Liver (tissue), 9 donors: ENCODE measurements around the gene FAM78B. TPM values are rescaled to one million over a fixed set of nuclear protein-coding genes. Genes with fewer than 3 reads are reported as not detected.

ENCODE experiments used
- DNase-seq: peaks from one replicate; pipeline ENCODE4 v3.0.0-alpha.2; 2017; ENCODE audit warnings: low spot score
- H3K27ac ChIP-seq, 2 donors: one replicate each; pipeline ENCODE4 v1.7.0; 2013; ENCODE audit warnings: inconsistent platforms in 2 of 2, low read length in 2 of 2, control low read depth in 1 of 2, low read depth in 1 of 2, mild to moderate bottlenecking in 1 of 2
- H3K27me3 ChIP-seq, 4 donors: one replicate each; pipeline versions ENCODE4 v1.6.1 to v1.7.0; 2013; ENCODE audit warnings: low read length in 3 of 4, inconsistent platforms in 1 of 4, mild to moderate bottlenecking in 1 of 4, moderate library complexity in 1 of 4; ENCODE audit not compliant: control insufficient read depth in 4 of 4, insufficient read depth in 4 of 4
- H3K36me3 ChIP-seq, 4 donors: one replicate each; pipeline versions ENCODE4 v1.6.1 to v1.7.0; 2013; ENCODE audit warnings: low read length in 3 of 4, mild to moderate bottlenecking in 3 of 4, low read depth in 1 of 4, moderate library complexity in 1 of 4; ENCODE audit not compliant: control insufficient read depth in 4 of 4, insufficient read depth in 3 of 4
- H3K4me1 ChIP-seq, 4 donors: one replicate each; pipeline versions ENCODE4 v1.6.1 to v1.7.0; 2013; ENCODE audit warnings: low read length in 3 of 4, mild to moderate bottlenecking in 3 of 4, moderate library complexity in 1 of 4; ENCODE audit not compliant: control insufficient read depth in 4 of 4, insufficient read depth in 4 of 4
- H3K4me3 ChIP-seq, 3 donors: one replicate each; pipeline versions ENCODE4 v1.6.1 to v1.7.0; 2013; ENCODE audit warnings: low read length in 3 of 3, control low read depth in 1 of 3, low read depth in 1 of 3, mild to moderate bottlenecking in 1 of 3
- H3K9ac ChIP-seq, 2 donors: one replicate each; pipeline ENCODE4 v1.7.0; 2013; ENCODE audit warnings: low read length in 2 of 2, mild to moderate bottlenecking in 2 of 2, moderate library complexity in 2 of 2, control low read depth in 1 of 2, low read depth in 1 of 2
- H3K9me3 ChIP-seq, 4 donors: one replicate each; pipeline versions ENCODE4 v1.6.1 to v1.7.0; 2013; ENCODE audit warnings: low read length in 3 of 4; ENCODE audit not compliant: control insufficient read depth in 4 of 4
- EGR1 ChIP-seq, 2 donors: IDR thresholded peaks; 2 replicates each; pipeline ENCODE4 v1.6.1; 2016 to 2018; ENCODE audit warnings: antibody characterized with exemption in 2 of 2, low read depth in 2 of 2
- FOXA1 ChIP-seq: IDR thresholded peaks from 2 replicates; pipeline ENCODE4 v1.6.1; 2016; ENCODE audit warnings: antibody characterized with exemption
- FOXA2 ChIP-seq: IDR thresholded peaks from 2 replicates; pipeline ENCODE4 v1.6.1; 2016; ENCODE audit warnings: antibody characterized with exemption
- GABPA ChIP-seq, 2 donors: IDR thresholded peaks in 1 of 2; conservative IDR thresholded peaks in 1 of 2; 2 replicates each; pipeline ENCODE4 v1.6.1; 2016; ENCODE audit warnings: antibody characterized with exemption in 2 of 2, mild to moderate bottlenecking in 1 of 2, moderate library complexity in 1 of 2
- HNF4A ChIP-seq, 2 donors: conservative IDR thresholded peaks; 2 replicates each; pipeline ENCODE4 v1.6.1; 2016; ENCODE audit warnings: antibody characterized with exemption in 2 of 2, mild to moderate bottlenecking in 2 of 2
- HNF4G ChIP-seq: IDR thresholded peaks from 2 replicates; pipeline ENCODE4 v1.6.1; 2016; ENCODE audit warnings: antibody characterized with exemption
- JUND ChIP-seq, 2 donors: IDR thresholded peaks; 2 replicates each; pipeline ENCODE4 v1.6.1; 2016; ENCODE audit warnings: antibody characterized with exemption in 2 of 2
- NR2F2 ChIP-seq: IDR thresholded peaks from 2 replicates; pipeline ENCODE4 v1.6.1; 2016; ENCODE audit warnings: antibody characterized with exemption
- RAD21 ChIP-seq, 2 donors: IDR thresholded peaks; 2 replicates each; pipeline ENCODE4 v1.6.1; 2016; ENCODE audit warnings: antibody characterized with exemption in 2 of 2, mild to moderate bottlenecking in 2 of 2
- RXRA ChIP-seq, 2 donors: IDR thresholded peaks; 2 replicates each; pipeline ENCODE4 v1.6.1; 2017 to 2018; ENCODE audit warnings: antibody characterized with exemption in 2 of 2, mild to moderate bottlenecking in 1 of 2
- SP1 ChIP-seq: IDR thresholded peaks from 2 replicates; pipeline ENCODE4 v1.6.1; 2018; ENCODE audit warnings: antibody characterized with exemption, mild to moderate bottlenecking
- TAF1 ChIP-seq: conservative IDR thresholded peaks from 2 replicates; pipeline ENCODE4 v1.6.1; 2016; ENCODE audit warnings: antibody characterized with exemption, mild to moderate bottlenecking
- YY1 ChIP-seq: IDR thresholded peaks from 2 replicates; pipeline ENCODE4 v1.6.1; 2016; ENCODE audit warnings: antibody characterized with exemption, mild to moderate bottlenecking
- WGBS: extraction: QIAGEN DNeasy Blood & Tissue Kit; methylation state at CpG from one replicate; pipeline ENCODE4 v1.1.7; 2013; 5-methylcytosine and 5-hydroxymethylcytosine counted together
- polyA plus RNA-seq, 2 donors: library from polyadenylated mRNA; stranded (reverse) in 1 of 2; unstranded in 1 of 2; fragments of 200-250 nt in 1 of 2; fragments of >200 nt in 1 of 2; fragmentation: Nextera tagmentation in 1 of 2; extraction: Ambion mirVana in 1 of 2; gene quantifications; one replicate each; pipeline versions ENCODE4 v1.2.1 to v1.2.3, GENCODE V29; 2013 to 2015
- total RNA-seq, 2 donors: library from RNA; depleted of rRNA; stranded (reverse); fragments of >200 nt; gene quantifications; one replicate each; pipeline ENCODE4 v1.2.3, GENCODE V29; 2014
- TF ChIP-seq, protein P1 (sequence below): fragments of 150-350 bp; IDR thresholded peaks from 2 replicates; pipeline ENCODE4 v1.5.1; 2017; ENCODE audit warnings: improper control_type of control experiment, low read depth, low read length; ENCODE audit not compliant: missing input control
- TF ChIP-seq, protein P2 (sequence below): IDR thresholded peaks from 2 replicates; pipeline ENCODE4 v1.6.1; 2016; ENCODE audit warnings: antibody characterized with exemption, mild to moderate bottlenecking
- TF ChIP-seq, protein P3 (sequence below): IDR thresholded peaks from 2 replicates; pipeline ENCODE4 v1.6.1; 2016; ENCODE audit warnings: antibody characterized with exemption
- TF ChIP-seq, protein P4 (sequence below): IDR thresholded peaks from 2 replicates; pipeline ENCODE4 v1.6.1; 2016; ENCODE audit warnings: antibody characterized with exemption
- TF ChIP-seq, protein P5 (sequence below): IDR thresholded peaks from 2 replicates; pipeline ENCODE4 v1.6.1; 2016; ENCODE audit warnings: antibody characterized with exemption
- donor health status: healthy.
- donor health status: healthy.
- donor health status: healthy.
- donor health status: healthy.
- donor health status: healthy.

FAM78B gene
- total and polyA plus RNA-seq, 4 donors, result 0.14 to 0.92 (median 0.49) TPM

DNA sequence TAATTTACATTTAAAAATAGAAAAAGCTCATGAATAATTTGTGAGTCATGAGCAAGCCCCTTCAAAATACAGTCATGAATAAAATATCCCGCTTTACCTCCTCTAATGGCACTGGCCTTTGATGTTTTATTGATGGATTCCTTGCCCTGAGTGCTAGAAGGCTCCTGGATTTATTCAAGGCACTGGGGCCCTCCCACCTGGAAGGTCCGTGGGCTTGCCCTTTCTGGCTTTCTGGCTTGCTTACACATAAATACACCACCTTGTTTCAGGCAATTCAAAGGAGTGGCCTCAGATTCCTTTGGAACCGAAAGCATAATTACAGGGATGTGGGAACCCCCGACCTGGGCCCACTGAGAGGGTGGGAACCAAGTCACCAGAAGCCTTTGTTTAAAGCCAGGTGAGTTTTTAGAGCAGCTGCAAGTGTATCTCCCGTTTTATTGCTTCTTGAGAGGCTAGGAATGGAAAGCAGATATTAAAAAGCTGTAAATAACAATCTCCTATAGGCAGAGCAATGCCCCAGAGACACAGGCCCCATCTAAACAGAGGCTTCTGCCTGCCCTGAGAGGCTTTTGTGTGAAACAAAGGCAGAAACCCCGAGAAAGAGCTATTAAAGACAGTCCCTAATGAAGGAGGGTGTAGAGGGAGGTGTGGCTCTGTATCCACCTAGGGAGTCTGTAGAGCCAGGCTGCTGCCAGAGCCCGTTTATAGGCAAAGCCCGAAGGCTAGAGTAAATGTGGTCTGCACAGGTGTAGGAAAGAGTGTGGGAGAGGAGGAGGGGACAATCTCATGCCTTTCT lies 126.4 kb downstream of the FAM78B start:
- no peak overlapping the region for H3K27ac ChIP-seq
- no peak overlapping the region for H3K9ac ChIP-seq
- no peak for DNase-seq
- TF ChIP-seq FOXA2 (no peak), RAD21 (IDR thresholded peaks at IDR 0.05) (no peak), FOXA1 (no peak), HNF4G (no peak), RXRA (IDR thresholded peaks at IDR 0.05) (no peak), EGR1 (IDR thresholded peaks at IDR 0.05; ENCODE audit: low read depth in 2 of 2) (no peak), SP1 (no peak), HNF4A (conservative IDR thresholded peaks at IDR 0.05) (no peak), GABPA (IDR thresholded peaks at IDR 0.05 in 1 of 2, conservative IDR thresholded peaks at IDR 0.05 in 1 of 2) (no peak), YY1 (no peak), NR2F2 (no peak), TAF1 (no peak), JUND (IDR thresholded peaks at IDR 0.05) (no peak)
- TF ChIP-seq, protein P1, sequence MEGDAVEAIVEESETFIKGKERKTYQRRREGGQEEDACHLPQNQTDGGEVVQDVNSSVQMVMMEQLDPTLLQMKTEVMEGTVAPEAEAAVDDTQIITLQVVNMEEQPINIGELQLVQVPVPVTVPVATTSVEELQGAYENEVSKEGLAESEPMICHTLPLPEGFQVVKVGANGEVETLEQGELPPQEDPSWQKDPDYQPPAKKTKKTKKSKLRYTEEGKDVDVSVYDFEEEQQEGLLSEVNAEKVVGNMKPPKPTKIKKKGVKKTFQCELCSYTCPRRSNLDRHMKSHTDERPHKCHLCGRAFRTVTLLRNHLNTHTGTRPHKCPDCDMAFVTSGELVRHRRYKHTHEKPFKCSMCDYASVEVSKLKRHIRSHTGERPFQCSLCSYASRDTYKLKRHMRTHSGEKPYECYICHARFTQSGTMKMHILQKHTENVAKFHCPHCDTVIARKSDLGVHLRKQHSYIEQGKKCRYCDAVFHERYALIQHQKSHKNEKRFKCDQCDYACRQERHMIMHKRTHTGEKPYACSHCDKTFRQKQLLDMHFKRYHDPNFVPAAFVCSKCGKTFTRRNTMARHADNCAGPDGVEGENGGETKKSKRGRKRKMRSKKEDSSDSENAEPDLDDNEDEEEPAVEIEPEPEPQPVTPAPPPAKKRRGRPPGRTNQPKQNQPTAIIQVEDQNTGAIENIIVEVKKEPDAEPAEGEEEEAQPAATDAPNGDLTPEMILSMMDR, result no peak
- TF ChIP-seq, protein P2, sequence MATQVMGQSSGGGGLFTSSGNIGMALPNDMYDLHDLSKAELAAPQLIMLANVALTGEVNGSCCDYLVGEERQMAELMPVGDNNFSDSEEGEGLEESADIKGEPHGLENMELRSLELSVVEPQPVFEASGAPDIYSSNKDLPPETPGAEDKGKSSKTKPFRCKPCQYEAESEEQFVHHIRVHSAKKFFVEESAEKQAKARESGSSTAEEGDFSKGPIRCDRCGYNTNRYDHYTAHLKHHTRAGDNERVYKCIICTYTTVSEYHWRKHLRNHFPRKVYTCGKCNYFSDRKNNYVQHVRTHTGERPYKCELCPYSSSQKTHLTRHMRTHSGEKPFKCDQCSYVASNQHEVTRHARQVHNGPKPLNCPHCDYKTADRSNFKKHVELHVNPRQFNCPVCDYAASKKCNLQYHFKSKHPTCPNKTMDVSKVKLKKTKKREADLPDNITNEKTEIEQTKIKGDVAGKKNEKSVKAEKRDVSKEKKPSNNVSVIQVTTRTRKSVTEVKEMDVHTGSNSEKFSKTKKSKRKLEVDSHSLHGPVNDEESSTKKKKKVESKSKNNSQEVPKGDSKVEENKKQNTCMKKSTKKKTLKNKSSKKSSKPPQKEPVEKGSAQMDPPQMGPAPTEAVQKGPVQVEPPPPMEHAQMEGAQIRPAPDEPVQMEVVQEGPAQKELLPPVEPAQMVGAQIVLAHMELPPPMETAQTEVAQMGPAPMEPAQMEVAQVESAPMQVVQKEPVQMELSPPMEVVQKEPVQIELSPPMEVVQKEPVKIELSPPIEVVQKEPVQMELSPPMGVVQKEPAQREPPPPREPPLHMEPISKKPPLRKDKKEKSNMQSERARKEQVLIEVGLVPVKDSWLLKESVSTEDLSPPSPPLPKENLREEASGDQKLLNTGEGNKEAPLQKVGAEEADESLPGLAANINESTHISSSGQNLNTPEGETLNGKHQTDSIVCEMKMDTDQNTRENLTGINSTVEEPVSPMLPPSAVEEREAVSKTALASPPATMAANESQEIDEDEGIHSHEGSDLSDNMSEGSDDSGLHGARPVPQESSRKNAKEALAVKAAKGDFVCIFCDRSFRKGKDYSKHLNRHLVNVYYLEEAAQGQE, result no peak
- TF ChIP-seq, protein P3, sequence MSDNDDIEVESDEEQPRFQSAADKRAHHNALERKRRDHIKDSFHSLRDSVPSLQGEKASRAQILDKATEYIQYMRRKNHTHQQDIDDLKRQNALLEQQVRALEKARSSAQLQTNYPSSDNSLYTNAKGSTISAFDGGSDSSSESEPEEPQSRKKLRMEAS, result no peak
- TF ChIP-seq, protein P4, sequence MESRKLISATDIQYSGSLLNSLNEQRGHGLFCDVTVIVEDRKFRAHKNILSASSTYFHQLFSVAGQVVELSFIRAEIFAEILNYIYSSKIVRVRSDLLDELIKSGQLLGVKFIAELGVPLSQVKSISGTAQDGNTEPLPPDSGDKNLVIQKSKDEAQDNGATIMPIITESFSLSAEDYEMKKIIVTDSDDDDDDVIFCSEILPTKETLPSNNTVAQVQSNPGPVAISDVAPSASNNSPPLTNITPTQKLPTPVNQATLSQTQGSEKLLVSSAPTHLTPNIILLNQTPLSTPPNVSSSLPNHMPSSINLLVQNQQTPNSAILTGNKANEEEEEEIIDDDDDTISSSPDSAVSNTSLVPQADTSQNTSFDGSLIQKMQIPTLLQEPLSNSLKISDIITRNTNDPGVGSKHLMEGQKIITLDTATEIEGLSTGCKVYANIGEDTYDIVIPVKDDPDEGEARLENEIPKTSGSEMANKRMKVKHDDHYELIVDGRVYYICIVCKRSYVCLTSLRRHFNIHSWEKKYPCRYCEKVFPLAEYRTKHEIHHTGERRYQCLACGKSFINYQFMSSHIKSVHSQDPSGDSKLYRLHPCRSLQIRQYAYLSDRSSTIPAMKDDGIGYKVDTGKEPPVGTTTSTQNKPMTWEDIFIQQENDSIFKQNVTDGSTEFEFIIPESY, result no peak
- TF ChIP-seq, protein P5, sequence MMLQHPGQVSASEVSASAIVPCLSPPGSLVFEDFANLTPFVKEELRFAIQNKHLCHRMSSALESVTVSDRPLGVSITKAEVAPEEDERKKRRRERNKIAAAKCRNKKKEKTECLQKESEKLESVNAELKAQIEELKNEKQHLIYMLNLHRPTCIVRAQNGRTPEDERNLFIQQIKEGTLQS, result no peak
- H3K9me3 ChIP-seq, result no peaks in the 10 kb centered on the region
- no peaks in the 10 kb centered on the region for H3K27me3 ChIP-seq
- H3K4me3 ChIP-seq, result no peak overlapping the region
- no peaks in the 10 kb centered on the region for H3K4me1 ChIP-seq
- no peaks in the 10 kb centered on the region for H3K36me3 ChIP-seq
- 68% methylated on average over 8 of the region's 8 CpGs for WGBS
